Measurements from ENCODE around the gene RNU7-1. TPM values are rescaled to one million over a fixed set of nuclear protein-coding genes. Genes with fewer than 3 reads are reported as not detected.

RNU7-1 gene
- total and polyA plus RNA-seq, 10 of the 15 experiments (the other 5 are each of a cell fraction or from before 2014, with no cell fraction given): not detected

- FAIRE-seq (no peak), ATAC-seq (no peak), DNase-seq (ENCODE audit: low read depth, low spot score) (no peak)
- in situ Hi-C loops (cut with MboI) (no loop called here), intact Hi-C loops (cut with micrococcal nuclease; ENCODE audit: unreplicated experiment) (no loop called here)
- H3K79me2 ChIP-seq (ENCODE audit: control insufficient read depth, insufficient read depth, low read length): peaks cover 4% of the 10 kb centered on the region
- no peak overlapping the region for H2AFZ ChIP-seq (ENCODE audit: control insufficient read depth, low read depth, low read length)
- H3K27me3 ChIP-seq (replicated peaks in 1 of 2; ENCODE audit: control insufficient read depth in 2 of 2, insufficient read depth in 2 of 2, low read length in 1 of 2): no peaks in the 10 kb centered on the region
- H3K4me2 ChIP-seq (ENCODE audit: control insufficient read depth, insufficient read depth): no peak overlapping the region
- H3K9me3 ChIP-seq (replicated peaks; ENCODE audit: control insufficient read depth, insufficient read depth, low read length): no peaks in the 10 kb centered on the region
- ChIA-PET POLR2A (interaction anchor here (0.6 kb wide), 1 partner anchor 35 kb away, joined by 3 read pairs; the partner anchor contains the start of gene C12orf57), SMC1A (ENCODE audit: uncharacterized antibody, unreplicated experiment) (no interaction called here), CTCF (interaction anchor here (0.6 kb wide), 2 partner anchors 11 to 18 kb away, joined by 3 read pairs; no protein-coding TSS in a partner anchor), RAD21 (ENCODE audit: unreplicated experiment) (no interaction called here)
- peaks cover 10% of the 10 kb centered on the region; the same call in 1 of the 2 replicates for H3K4me1 ChIP-seq (ENCODE audit: control insufficient read depth, insufficient read depth, low read length)
- H3K9ac ChIP-seq (ENCODE audit: control insufficient read depth, insufficient read depth, low read length): no peak overlapping the region
- H4K20me1 ChIP-seq (ENCODE audit: control insufficient read depth, insufficient read depth): no peaks in the 10 kb centered on the region
- H3K36me3 ChIP-seq (ENCODE audit: control insufficient read depth in 2 of 2, insufficient read depth in 2 of 2, low read length in 1 of 2): no peaks in the 10 kb centered on the region
- no peak overlapping the region for H3K27ac ChIP-seq (ENCODE audit: control insufficient read depth, insufficient read depth)
- H3K4me3 ChIP-seq: no peak overlapping the region
- TF ChIP-seq TCF12 (IDR thresholded peaks at IDR 0.05; ENCODE audit: low read depth, low read length) (no peak), TBL1XR1 (IDR thresholded peaks at IDR 0.05; ENCODE audit: low read depth, low read length) (no peak), RBBP5 (conservative IDR thresholded peaks at IDR 0.05) (no peak), LARP7 (IDR thresholded peaks at IDR 0.05) (no peak), ZNF24 (IDR thresholded peaks at IDR 0.05) (no peak), ZNF384 (IDR thresholded peaks at IDR 0.05; ENCODE audit: borderline replicate concordance, low read depth, low read length) (no peak), WRNIP1 (IDR thresholded peaks at IDR 0.05; ENCODE audit: borderline replicate concordance, low read depth, low read length) (no peak), E2F4 (IDR thresholded peaks at IDR 0.05; ENCODE audit: low read depth, low read length) (no peak), CUX1 (IDR thresholded peaks at IDR 0.05; ENCODE audit: insufficient replicate concordance, low read depth, low read length) (no peak), FOXM1 (IDR thresholded peaks at IDR 0.05; ENCODE audit: low read depth, low read length) (no peak), E2F8 (IDR thresholded peaks at IDR 0.05; ENCODE audit: low read depth, partially characterized antibody) (no peak)
- BruUV-seq (replicated peaks): no TSS peak
- WGBS (ENCODE audit: insufficient coverage, insufficient replicate concordance, low lambda C conversion rate, missing lambda C conversion rate): 56% methylated on average over 4 of the region's 4 CpGs
These were observed 34.0 kb upstream of the RNU7-1 start for GRCh38 chr12:6909421-6910145.

Measured in GM12878 (cell line).